Epithelial cell of prostate (primary cell): Measurements from ENCODE around the gene ECEL1.
"Not testable (repeated sequence)": the region's sequence is repeated elsewhere in the genome, so short reads cannot be mapped to it uniquely, and the experiment has no call there.

Experiments
- DNase-seq: peaks from one replicate; pipeline ENCODE4 v3.0.0-alpha.2; 2011; ENCODE audit warnings: low read depth, low spot score
- H3K27ac ChIP-seq: fragments of 450-650 bp; 2 replicates; pipeline ENCODE4 v1.5.1; 2017; ENCODE audit warnings: mild to moderate bottlenecking

ECEL1 gene, protein sequence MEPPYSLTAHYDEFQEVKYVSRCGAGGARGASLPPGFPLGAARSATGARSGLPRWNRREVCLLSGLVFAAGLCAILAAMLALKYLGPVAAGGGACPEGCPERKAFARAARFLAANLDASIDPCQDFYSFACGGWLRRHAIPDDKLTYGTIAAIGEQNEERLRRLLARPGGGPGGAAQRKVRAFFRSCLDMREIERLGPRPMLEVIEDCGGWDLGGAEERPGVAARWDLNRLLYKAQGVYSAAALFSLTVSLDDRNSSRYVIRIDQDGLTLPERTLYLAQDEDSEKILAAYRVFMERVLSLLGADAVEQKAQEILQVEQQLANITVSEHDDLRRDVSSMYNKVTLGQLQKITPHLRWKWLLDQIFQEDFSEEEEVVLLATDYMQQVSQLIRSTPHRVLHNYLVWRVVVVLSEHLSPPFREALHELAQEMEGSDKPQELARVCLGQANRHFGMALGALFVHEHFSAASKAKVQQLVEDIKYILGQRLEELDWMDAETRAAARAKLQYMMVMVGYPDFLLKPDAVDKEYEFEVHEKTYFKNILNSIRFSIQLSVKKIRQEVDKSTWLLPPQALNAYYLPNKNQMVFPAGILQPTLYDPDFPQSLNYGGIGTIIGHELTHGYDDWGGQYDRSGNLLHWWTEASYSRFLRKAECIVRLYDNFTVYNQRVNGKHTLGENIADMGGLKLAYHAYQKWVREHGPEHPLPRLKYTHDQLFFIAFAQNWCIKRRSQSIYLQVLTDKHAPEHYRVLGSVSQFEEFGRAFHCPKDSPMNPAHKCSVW

DNA sequence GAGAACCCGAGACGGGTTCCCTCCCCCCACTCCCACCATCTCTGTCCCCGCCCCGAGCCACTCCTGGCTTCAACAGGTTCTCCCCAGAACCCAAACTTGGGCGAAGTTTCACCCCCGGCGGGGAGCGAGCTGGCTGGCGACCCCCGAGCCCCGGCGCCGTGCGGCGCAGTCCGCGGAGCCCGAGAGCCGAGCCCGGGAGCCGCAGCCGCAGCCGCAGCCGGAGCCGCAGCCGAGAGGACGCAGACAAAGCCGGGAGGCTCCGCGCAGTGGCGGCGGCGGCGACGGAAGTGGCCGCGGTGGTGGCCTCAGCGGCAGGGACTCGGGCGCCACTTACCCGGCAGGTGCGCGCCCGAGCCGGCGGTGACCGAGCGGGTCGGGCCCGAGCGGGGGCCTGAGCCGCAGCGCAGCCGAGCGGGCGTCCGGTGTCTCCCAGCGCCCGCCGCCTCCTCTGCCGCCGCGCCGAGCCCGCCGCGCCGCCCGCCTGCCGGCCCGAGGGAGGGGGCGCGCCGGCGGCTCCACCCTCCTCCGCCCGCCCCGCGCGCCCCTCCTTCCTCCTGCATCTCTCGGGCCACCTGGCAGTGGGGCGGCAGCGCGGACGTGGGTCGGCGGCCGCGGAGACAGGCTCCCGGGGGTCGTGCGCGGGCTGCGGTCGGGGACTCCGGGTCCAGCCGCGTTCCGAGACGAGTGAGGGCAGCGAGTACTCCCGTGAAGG lies at the start of gene ECEL1:
Gene ECEL1, minus strand, starts transcription at position 450 of the 712 bp plus-strand sequence. CDS start 1,181 bp downstream, outside the sequence.
- H3K27ac ChIP-seq, result no peak within 1 kb of the TSS
- DNase-seq, result no peak

- DNase-seq, result no peak
- H3K27ac ChIP-seq, result no peak overlapping the region
These were observed 49.4 kb upstream of the ECEL1 start for GRCh38 chr2:232537079-232537478.

DNA sequence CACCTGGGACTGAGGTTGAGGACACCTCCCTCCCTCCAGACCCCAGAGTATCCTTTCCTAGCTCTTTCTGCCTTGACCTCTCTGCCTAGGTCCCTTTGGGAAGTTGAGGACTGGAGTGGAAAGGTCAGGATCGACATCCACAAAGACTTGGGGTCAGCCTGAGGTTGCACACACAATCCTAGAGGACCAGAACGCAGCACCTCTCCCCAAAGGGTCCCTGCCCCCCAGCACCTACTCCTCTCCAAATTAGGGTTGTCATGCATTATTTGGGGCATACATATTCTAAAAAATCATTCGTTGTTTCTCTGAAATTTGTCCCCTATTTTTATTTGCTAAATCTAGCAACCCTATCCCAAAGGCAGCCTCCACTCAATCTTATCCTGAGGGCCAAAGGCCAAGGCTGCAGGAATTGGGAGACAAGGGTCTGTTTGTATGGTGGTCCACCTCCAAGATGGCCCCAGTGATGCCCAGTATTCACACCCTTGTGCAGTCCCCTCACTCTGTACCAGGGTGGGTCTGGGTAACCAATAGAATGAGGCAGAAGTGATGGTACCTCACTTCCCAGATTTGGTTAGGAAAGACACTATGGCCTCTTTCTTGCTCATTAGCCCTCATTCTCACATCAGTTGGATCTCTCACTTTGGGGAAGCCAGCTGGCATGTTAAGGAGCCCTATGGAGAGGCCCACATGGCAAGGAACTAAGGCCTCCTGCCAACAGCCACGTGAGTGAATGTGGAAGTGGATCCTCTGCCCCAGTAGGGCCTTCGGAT lies 48.3 kb upstream of the ECEL1 start:
- no peak for DNase-seq
- no peak overlapping the region for H3K27ac ChIP-seq

DNA sequence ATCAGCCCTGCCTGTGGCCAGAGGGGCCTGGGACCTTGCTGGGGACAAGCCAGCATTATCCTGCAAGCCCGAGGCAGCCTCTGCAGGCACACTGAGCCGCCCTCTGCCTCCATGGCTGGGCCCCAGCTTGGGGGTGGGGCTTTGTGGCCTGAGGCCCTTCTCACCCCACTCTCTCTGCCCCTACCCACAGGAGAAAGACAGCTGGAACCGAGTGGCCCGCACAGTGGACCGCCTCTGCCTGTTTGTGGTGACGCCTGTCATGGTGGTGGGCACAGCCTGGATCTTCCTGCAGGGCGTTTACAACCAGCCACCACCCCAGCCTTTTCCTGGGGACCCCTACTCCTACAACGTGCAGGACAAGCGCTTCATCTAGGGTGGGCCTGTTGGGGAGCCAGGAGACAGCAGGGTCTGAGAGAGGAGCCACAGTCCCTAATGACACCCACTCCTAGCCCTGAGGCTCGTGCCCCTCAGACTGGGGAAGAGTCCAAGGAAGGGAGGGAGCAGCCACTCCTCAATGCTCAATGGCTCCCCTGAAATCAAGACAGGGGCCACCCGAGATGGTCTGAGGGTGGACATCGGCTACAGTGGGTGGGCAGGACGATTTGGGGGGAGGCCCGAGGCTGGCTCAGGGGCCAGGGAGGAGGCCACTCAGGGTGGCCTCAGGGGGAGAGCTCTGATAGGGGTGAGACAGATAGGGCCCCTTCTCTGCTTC lies 47.5 kb upstream of the ECEL1 start:
- no peak for DNase-seq

DNA sequence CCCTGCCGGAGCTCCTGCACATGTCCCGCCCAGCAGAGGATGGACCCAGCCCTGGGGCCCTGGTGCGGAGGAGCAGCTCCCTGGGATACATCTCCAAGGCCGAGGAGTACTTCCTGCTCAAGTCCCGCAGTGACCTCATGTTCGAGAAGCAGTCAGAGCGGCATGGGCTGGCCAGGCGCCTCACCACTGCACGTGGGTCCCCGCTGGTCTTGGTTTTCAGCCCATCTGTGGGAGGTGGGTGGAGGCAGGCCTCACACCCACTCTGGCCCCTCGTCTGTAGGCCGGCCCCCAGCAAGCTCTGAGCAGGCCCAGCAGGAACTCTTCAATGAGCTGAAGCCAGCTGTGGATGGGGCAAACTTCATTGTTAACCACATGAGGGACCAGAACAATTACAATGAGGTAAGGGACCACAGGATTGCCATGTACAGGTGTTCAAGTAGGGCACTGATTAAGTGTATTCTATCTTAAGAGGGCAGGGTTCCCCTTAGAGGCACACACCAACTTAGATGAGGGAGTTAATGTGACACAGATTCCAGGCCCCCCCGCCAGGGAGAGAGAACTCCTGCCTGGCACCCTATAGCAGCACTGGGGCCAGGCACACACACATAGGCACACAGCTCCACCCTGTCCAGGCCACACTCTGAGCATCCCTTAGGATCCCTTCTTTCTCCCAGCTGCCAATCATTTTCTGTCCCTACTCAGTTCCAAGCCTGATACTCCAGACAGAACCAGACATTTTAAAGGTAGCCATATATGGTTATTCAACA lies 46.5 kb upstream of the ECEL1 start:
- no peak for DNase-seq
- no peak overlapping the region for H3K27ac ChIP-seq

More for the DNA sequence above, 47.5 kb upstream of the ECEL1 start:
- H3K27ac ChIP-seq, result no peak overlapping the region

GRCh38 chr2:232532821-232533220 lies 45.2 kb upstream of the ECEL1 start:
- not testable (repeated sequence) for H3K27ac ChIP-seq, DNase-seq

GRCh38 chr2:232532419-232532818 lies 44.8 kb upstream of the ECEL1 start:
- DNase-seq, result no peak
- no peak overlapping the region for H3K27ac ChIP-seq

- H3K27ac ChIP-seq, result no peak overlapping the region
- DNase-seq, result no peak
These were observed 43.1 kb upstream of the ECEL1 start for GRCh38 chr2:232530626-232531260.

DNA sequence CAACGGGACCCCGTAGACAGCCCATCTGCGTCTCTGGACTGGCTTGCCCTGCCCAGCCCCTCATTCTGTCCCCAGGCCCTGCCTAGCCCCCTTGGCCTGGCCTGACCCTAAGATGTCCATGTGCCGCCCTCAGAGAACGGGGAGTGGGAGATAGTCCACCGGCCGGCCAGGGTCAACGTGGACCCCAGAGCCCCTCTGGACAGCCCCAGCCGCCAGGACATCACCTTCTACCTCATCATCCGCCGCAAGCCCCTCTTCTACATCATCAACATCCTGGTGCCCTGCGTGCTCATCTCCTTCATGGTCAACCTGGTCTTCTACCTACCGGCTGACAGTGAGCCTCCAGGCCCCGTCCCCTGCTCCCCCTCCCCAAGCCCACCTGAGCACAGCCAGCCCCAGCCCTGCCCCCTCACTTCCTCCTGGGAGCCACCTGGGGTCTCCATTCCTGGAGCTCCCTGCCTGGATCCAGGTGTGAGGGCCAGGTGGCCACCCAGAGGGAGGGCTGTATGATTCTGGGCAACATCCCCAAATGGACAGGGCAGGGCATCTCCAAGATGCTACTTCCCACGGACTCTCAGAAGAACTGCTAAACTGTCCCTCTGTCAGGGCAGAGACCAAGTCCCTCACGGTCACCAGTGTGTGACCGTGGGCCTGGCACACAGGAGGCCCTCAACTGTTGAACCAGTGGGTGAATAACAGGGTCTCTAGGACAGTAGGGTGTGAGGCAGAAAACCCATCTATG lies 42.3 kb upstream of the ECEL1 start:
- no peak overlapping the region for H3K27ac ChIP-seq
- DNase-seq, result no peak

- no peak for DNase-seq
- H3K27ac ChIP-seq, result no peak overlapping the region
These were observed 41.3 kb upstream of the ECEL1 start for GRCh38 chr2:232528746-232529460.

DNA sequence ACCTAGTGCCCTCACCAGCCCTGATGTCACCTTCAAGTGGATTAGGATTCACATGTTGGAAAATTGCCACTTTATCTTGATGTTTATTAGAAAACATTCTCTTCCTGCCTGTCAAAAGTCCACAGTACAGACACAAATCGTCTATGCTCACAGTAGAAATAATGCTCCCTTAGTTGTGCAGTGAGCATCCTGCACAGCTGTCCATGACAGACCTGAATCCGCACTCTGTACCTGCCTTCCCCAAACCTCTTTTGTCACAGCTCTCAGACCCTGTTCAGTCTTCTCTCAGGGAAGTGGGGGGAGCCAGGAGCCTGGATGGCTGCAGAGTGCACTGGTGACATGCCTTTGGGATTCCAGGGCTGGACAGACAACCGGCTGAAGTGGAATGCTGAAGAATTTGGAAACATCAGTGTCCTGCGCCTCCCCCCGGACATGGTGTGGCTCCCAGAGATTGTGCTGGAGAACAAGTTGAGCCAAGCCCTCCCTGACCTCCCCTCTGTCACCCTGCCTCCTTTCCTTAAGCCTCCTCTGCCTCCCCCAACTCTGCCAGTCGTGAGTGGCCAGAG lies 40.4 kb upstream of the ECEL1 start:
- H3K27ac ChIP-seq, result no peak overlapping the region
- DNase-seq, result no peak

DNA sequence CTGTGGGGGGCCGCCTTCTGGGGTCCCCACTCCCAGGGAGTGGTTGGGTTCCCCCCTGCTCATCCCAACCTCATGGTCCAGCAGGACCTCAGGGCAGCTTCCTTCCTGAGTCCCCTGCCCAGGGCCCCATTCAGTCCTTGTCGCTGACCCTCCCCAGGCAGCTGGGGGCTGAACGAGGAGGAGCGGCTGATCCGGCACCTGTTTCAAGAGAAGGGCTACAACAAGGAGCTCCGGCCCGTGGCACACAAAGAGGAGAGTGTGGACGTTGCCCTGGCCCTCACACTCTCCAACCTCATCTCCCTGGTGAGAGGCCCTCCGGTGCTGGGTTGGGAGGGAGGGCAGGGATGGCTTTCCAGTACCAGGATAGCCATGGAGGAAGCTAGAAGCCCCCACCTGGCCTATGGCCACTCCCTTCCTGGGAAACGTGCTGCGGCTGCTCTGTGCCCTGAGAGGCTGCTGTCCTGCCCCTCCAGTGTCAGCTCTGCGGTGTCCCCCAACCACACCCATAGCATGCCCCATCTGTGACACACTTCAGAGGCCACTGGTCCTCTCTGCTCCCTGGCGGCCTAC lies 38.8 kb upstream of the ECEL1 start:
- H3K27ac ChIP-seq, result no peak overlapping the region
- DNase-seq, result no peak

GRCh38 chr2:232525791-232526371 lies 38.2 kb upstream of the ECEL1 start, which contains the start of gene CHRND:
Gene CHRND, plus strand, starts transcription at chr2:232526160. Its CDS starts 56 bp downstream, at chr2:232526216.
- no peak for DNase-seq

DNA sequence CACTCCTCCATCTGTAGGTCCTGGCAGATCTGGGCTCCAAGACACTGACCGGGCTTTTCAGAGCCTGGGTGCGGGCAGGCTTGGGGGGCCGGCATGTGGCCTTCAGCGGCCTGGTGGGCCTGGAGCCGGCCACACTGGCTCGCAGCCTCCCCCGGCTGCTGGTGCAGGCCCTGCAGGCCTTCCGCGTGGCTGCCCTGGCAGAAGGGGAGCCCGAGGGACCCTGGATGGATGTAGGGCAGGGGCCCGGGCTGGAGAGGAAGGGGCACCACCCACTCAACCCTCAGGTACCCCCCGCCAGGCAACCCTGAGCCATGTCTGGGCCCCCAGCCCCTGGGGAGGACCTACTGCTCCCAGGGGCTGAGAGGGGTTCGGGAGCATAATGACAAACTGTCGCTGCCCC lies 37.6 kb upstream of the ECEL1 start:
- no peak overlapping the region for H3K27ac ChIP-seq
- DNase-seq, result no peak

More at GRCh38 chr2:232525791-232526371, 38.2 kb upstream of the ECEL1 start, which contains the start of gene CHRND:
- H3K27ac ChIP-seq, result no peak within 1 kb of the TSS

GRCh38 chr2:232524771-232525170 lies 37.1 kb upstream of the ECEL1 start:
- DNase-seq, result no peak

More at GRCh38 chr2:232524771-232525170, 37.1 kb upstream of the ECEL1 start:
- no peak overlapping the region for H3K27ac ChIP-seq
